ENCODE results near the gene SLC22A23.

Gene SLC22A23

GRCh38 chr6:3351105-3351676 is 105.7 kb downstream of the SLC22A23 start:
- DNase-seq, result no peak

- DNase-seq, result no peak
Measured at GRCh38 chr6:3350252-3350796, 106.5 kb downstream of the SLC22A23 start.

- no peak for DNase-seq
Measured at GRCh38 chr6:3349388-3350251, 107.2 kb downstream of the SLC22A23 start.

- no peak for DNase-seq
Measured at GRCh38 chr6:3348821-3349220, 108.0 kb downstream of the SLC22A23 start.

GRCh38 chr6:3347826-3348225 is 109.0 kb downstream of the SLC22A23 start:
- no peak for DNase-seq

GRCh38 chr6:3347247-3347646 is 109.6 kb downstream of the SLC22A23 start:
- no peak for DNase-seq

GRCh38 chr6:3346476-3346875 is 110.4 kb downstream of the SLC22A23 start:
- no peak for DNase-seq

- DNase-seq, result no peak
Measured at GRCh38 chr6:3345836-3346235, 111.0 kb downstream of the SLC22A23 start.

- DNase-seq, result no peak
Measured at GRCh38 chr6:3343089-3343883, 113.6 kb downstream of the SLC22A23 start.

GRCh38 chr6:3341467-3341866 is 115.4 kb downstream of the SLC22A23 start:
- DNase-seq, result no peak

GRCh38 chr6:3340894-3341293 is 116.0 kb downstream of the SLC22A23 start:
- DNase-seq, result no peak

GRCh38 chr6:3340358-3340802 is 116.5 kb downstream of the SLC22A23 start:
- no peak for DNase-seq

GRCh38 chr6:3339811-3340210 is 117.0 kb downstream of the SLC22A23 start:
- DNase-seq, result no peak

GRCh38 chr6:3337521-3338350 is 119.1 kb downstream of the SLC22A23 start:
- DNase-seq, result no peak

GRCh38 chr6:3336859-3337515 is 119.9 kb downstream of the SLC22A23 start:
- DNase-seq, result no peak

- DNase-seq, result no peak
Measured at GRCh38 chr6:3336066-3336786, 120.6 kb downstream of the SLC22A23 start.

GRCh38 chr6:3335169-3335568 is 121.7 kb downstream of the SLC22A23 start:
- no peak for DNase-seq

GRCh38 chr6:3334555-3334954 is 122.3 kb downstream of the SLC22A23 start:
- no peak for DNase-seq

GRCh38 chr6:3333263-3333662 is 123.6 kb downstream of the SLC22A23 start:
- DNase-seq, result no peak

GRCh38 chr6:3331971-3332370 is 124.9 kb downstream of the SLC22A23 start:
- DNase-seq, result no peak

- DNase-seq, result no peak
Measured at GRCh38 chr6:3331494-3331893, 125.4 kb downstream of the SLC22A23 start.
